ENCODE measurements around the gene ABHD16B.
"Not testable (repeated sequence)": the region's sequence is repeated elsewhere in the genome, so short reads cannot be mapped to it uniquely, and the experiment has no call there.

Gene ABHD16B

DNA sequence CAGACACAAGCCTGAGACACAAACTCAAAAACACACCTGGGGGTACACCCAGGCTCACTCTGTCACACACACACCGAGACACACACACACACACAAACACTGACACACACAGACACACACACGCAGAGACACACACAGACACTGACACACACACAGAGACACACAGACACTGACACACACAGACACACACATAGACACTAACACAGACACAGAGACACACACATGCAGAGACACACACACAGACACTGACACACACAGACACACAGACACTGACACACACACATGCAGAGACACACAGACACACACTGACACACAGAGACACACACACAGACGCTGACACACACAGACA is 14.4 kb upstream of the ABHD16B start:
- TF ChIP-seq, protein P1, sequence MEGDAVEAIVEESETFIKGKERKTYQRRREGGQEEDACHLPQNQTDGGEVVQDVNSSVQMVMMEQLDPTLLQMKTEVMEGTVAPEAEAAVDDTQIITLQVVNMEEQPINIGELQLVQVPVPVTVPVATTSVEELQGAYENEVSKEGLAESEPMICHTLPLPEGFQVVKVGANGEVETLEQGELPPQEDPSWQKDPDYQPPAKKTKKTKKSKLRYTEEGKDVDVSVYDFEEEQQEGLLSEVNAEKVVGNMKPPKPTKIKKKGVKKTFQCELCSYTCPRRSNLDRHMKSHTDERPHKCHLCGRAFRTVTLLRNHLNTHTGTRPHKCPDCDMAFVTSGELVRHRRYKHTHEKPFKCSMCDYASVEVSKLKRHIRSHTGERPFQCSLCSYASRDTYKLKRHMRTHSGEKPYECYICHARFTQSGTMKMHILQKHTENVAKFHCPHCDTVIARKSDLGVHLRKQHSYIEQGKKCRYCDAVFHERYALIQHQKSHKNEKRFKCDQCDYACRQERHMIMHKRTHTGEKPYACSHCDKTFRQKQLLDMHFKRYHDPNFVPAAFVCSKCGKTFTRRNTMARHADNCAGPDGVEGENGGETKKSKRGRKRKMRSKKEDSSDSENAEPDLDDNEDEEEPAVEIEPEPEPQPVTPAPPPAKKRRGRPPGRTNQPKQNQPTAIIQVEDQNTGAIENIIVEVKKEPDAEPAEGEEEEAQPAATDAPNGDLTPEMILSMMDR (IDR thresholded peaks at IDR 0.05; ENCODE audit: low read depth, low read length, missing control alignments): no peak

GRCh38 chr20:63847237-63848002 is 13.9 kb upstream of the ABHD16B start:
- TF ChIP-seq, protein P1 (IDR thresholded peaks at IDR 0.05; ENCODE audit: low read depth, low read length, missing control alignments): no peak

More for the DNA sequence above, 14.4 kb upstream of the ABHD16B start:
- H3K4me3 ChIP-seq (ENCODE audit: low read depth, low read length): no peak overlapping the region
- DNase-seq (ENCODE audit: low read depth): no peak
- in situ Hi-C loops (cut with HindIII; ENCODE audit: low sequenced_read_pairs): loop anchor here (10.0 kb wide), 1 partner anchor 72 kb away; no protein-coding TSS in a partner anchor

DNA sequence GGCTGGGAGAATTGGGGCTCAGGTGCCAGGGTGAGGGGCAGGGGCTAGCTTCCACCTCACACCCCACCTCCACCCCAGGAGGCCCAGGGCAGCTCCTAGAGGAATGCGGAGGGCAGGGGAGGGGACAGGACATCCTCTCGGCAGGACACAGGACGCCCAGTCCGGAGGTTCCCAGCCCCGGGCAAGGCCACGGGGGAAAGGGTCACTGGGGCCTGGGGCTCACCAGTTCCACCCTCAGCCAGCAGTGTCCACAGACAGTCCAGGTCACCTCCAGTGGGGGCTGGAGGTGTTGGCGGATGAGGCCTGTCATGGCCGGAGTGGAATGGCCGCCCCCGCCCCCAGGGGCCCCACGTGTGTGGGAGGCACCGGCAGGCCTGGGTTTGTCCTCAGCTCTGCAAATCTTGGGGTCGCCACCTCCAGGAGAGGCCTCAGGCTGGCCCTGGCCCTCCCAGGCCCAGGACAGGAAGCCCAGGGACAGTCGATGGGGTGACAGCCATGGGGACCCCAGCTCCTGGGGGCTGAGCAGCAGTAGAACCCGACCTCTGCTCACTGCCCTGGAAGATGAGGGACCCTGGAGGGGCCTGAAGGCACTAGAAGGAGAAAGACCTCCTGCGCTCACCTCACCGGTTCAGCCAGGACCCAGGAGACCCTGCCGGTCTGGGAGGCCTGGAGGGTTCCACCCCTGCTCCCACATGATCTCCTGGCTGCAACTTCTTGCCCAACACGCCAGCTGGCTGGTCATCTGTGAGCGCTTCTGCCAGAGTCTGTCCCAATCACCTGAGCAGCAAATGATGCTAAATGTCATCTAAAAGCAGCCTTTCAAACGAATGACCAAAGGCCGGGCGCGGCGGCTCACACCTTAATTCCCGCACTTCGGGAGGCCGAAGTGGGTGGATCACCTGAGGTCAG is 13.0 kb upstream of the ABHD16B start:
- H3K4me3 ChIP-seq (ENCODE audit: low read depth, low read length): no peak overlapping the region
- TF ChIP-seq, protein P1 (IDR thresholded peaks at IDR 0.05; ENCODE audit: low read depth, low read length, missing control alignments): no peak
- in situ Hi-C loops (cut with HindIII; ENCODE audit: low sequenced_read_pairs): loop anchor here (10.0 kb wide), 1 partner anchor 73 kb away; no protein-coding TSS in a partner anchor
- DNase-seq (ENCODE audit: low read depth): no peak

More at GRCh38 chr20:63847237-63848002, 13.9 kb upstream of the ABHD16B start:
- no peak for DNase-seq (ENCODE audit: low read depth)
- in situ Hi-C loops (cut with HindIII; ENCODE audit: low sequenced_read_pairs): loop anchor here (10.0 kb wide), 1 partner anchor 73 kb away; no protein-coding TSS in a partner anchor
- H3K4me3 ChIP-seq (ENCODE audit: low read depth, low read length): no peak overlapping the region

DNA sequence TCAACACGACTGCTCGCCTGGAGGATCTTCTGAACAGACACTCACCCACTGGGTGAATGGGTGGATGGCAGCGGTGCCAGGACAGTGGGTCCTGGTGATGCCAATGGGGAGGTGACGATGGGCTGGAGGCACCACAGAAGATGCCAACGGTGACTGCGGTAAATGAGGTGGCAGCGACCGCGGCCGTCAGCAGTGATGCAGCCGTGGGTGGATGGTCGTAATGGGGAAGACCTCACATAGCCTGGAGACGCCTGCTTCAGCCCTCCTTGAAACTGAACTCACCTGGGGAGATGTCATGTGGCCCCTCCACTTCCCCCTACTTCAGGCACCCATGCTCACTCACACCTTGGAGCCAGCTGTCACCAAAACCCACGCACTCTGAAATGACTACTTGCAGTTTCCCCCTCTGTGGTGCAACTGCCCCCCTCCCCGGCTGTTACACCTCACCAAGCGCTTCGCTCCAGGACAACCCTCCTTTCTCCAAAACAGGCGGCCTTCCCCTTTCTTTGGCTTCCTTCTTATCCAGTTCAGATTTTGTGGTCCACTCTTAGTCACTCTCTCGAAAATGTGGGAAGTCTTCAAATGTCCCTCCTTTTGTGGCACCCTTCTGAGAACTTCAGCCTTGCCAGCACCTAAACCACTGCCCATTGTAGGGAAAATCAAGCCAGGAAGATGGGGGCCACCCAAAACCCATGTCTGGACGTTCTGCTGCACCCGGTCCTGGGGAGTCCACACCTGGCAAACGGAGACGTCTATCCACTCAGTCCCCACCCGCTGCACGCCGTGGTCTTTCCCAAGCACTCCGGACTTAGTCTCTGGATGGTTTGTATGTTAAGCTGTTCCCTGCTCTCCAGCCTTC is 10.4 kb upstream of the ABHD16B start:
- TF ChIP-seq, protein P1 (IDR thresholded peaks at IDR 0.05; ENCODE audit: low read depth, low read length, missing control alignments): no peak
- in situ Hi-C loops (cut with HindIII; ENCODE audit: low sequenced_read_pairs): no loop called here
- no peak for DNase-seq (ENCODE audit: low read depth)
- no peak overlapping the region for H3K4me3 ChIP-seq (ENCODE audit: low read depth, low read length)

DNA sequence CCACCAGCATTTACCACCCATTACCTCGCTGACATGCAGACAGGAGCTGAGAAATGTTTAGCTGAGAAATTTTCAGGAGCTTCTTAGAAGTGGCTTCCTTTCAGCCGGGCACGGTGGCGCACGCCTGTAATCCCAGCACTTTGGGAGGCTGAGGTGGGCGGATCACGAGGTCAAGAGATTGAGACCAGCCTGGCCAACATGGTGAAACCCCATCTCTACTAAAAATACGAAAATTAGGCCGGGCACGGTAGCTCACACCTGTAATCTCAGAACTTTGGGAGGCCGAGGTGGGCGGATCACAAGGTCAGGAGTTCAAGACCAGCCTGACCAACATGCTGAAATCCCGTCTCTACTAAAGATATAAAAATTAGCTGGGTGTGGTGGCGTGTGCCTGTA is 9.8 kb upstream of the ABHD16B start:
- DNase-seq (ENCODE audit: low read depth); H3K4me3 ChIP-seq (ENCODE audit: low read depth, low read length); in situ Hi-C loops (cut with HindIII; ENCODE audit: low sequenced_read_pairs): not testable (repeated sequence)

- H3K4me3 ChIP-seq (ENCODE audit: low read depth, low read length); in situ Hi-C loops (cut with HindIII; ENCODE audit: low sequenced_read_pairs); DNase-seq (ENCODE audit: low read depth): not testable (repeated sequence)
Measured at GRCh38 chr20:63853733-63854068, 7.6 kb upstream of the ABHD16B start.

All from astrocyte of the cerebellum (primary cell).